ENCODE data around the gene DNAJC10.

Gene DNAJC10

GRCh38 chr2:182798736-182799135 lies 82.7 kb downstream of the DNAJC10 start:
- no peak for DNase-seq

- no peak for DNase-seq
Observed at GRCh38 chr2:182804128-182804527, 88.1 kb downstream of the DNAJC10 start.

GRCh38 chr2:182807319-182807718 lies 91.3 kb downstream of the DNAJC10 start:
- DNase-seq = no peak

- no peak for DNase-seq
Observed at GRCh38 chr2:182810087-182810486, 94.0 kb downstream of the DNAJC10 start.

- no peak for DNase-seq
Observed at GRCh38 chr2:182814380-182814779, 98.3 kb downstream of the DNAJC10 start.

- DNase-seq = no peak
Observed at GRCh38 chr2:182814804-182815203, 98.7 kb downstream of the DNAJC10 start.

- DNase-seq = no peak
Observed at GRCh38 chr2:182816866-182817265, 100.8 kb downstream of the DNAJC10 start.

GRCh38 chr2:182817558-182817957 lies 101.5 kb downstream of the DNAJC10 start:
- DNase-seq = no peak

- DNase-seq = no peak
Observed at GRCh38 chr2:182818501-182818900, 102.4 kb downstream of the DNAJC10 start.

GRCh38 chr2:182818925-182819324 lies 102.9 kb downstream of the DNAJC10 start:
- DNase-seq = no peak

- no peak for DNase-seq
Observed at GRCh38 chr2:182819412-182819811, 103.4 kb downstream of the DNAJC10 start.

GRCh38 chr2:182821182-182821581 lies 105.1 kb downstream of the DNAJC10 start:
- no peak for DNase-seq

- DNase-seq = no peak
Observed at GRCh38 chr2:182822733-182823132, 106.7 kb downstream of the DNAJC10 start.

- DNase-seq = no peak
Observed at GRCh38 chr2:182824056-182824766, 108.2 kb downstream of the DNAJC10 start.

GRCh38 chr2:182824767-182825158 lies 108.7 kb downstream of the DNAJC10 start:
- no peak for DNase-seq

- no peak for DNase-seq
Observed at GRCh38 chr2:182826064-182826463, 110.0 kb downstream of the DNAJC10 start.

GRCh38 chr2:182826496-182826895 lies 110.4 kb downstream of the DNAJC10 start:
- no peak for DNase-seq

GRCh38 chr2:182827182-182827879 lies 111.3 kb downstream of the DNAJC10 start:
- DNase-seq = no peak

- no peak for DNase-seq
Observed at GRCh38 chr2:182831101-182831500, 115.0 kb downstream of the DNAJC10 start.

GRCh38 chr2:182831921-182832320 lies 115.9 kb downstream of the DNAJC10 start:
- no peak for DNase-seq

GRCh38 chr2:182833084-182833854 lies 117.2 kb downstream of the DNAJC10 start:
- no peak for DNase-seq

GRCh38 chr2:182834293-182834692 lies 118.2 kb downstream of the DNAJC10 start:
- no peak for DNase-seq

- DNase-seq = no peak
Observed at GRCh38 chr2:182836451-182836850, 120.4 kb downstream of the DNAJC10 start.
